Fibroblast of lung (primary cell): ENCODE measurements around the gene CD5L.

Experiments used
- CTCF ChIP-seq, 2 donors: IDR thresholded peaks in 1 of 2; conservative IDR thresholded peaks in 1 of 2; 1 replicate in 1 of 2; 2 replicates in 1 of 2; pipeline ENCODE4 v1.5.1; 2011 to 2012; ENCODE audit warnings: low read length in 2 of 2, control low read depth in 1 of 2, inconsistent platforms in 1 of 2, low read depth in 1 of 2, mild to moderate bottlenecking in 1 of 2
- EZH2 ChIP-seq: IDR thresholded peaks from 2 replicates; pipeline ENCODE4 v1.5.1; 2012; ENCODE audit warnings: low read length, control low read depth, mild to moderate bottlenecking; ENCODE audit errors: missing control alignments

- no peak for TF ChIP-seq CTCF (conservative IDR thresholded peaks at IDR 0.05 in 1 of 2, IDR thresholded peaks at IDR 0.05 in 1 of 2; ENCODE audit: low read depth in 1 of 2, low read length in 2 of 2)
- no peak for TF ChIP-seq EZH2
These were observed 7.7 kb upstream of the CD5L start for GRCh38 chr1:157849229-157849875.
